ENCODE data around the gene CAT. TPM values are rescaled to one million over a fixed set of nuclear protein-coding genes. Genes with fewer than 3 reads are reported as not detected.

CAT gene
- total RNA-seq, 2 experiments from 2014 or later: 29.6 to 31.4 TPM

GRCh38 chr11:34521265-34521664, 82.5 kb downstream of the CAT start:
- CTCF ChIA-PET: no interaction called here
- POLR2A ChIA-PET: no interaction called here

More at GRCh38 chr11:34521265-34521664, 82.5 kb downstream of the CAT start:
- no peaks in the 10 kb centered on the region for H3K27me3 Mint-ChIP-seq
- H3K36me3 Mint-ChIP-seq: no peaks in the 10 kb centered on the region
- no peaks in the 10 kb centered on the region for H3K4me1 Mint-ChIP-seq (ENCODE audit: low read depth)
- no peak for DNase-seq
- H3K27ac Mint-ChIP-seq: no peak overlapping the region
- H3K9me3 Mint-ChIP-seq: no peaks in the 10 kb centered on the region
- H3K4me3 Mint-ChIP-seq: no peak overlapping the region
- intact Hi-C loops (cut with micrococcal nuclease): no loop called here

Other genes starting within 250 kb of the CAT start
- gene ABTB2, start 80.9 kb upstream of the CAT start, total RNA-seq: 1 to 10 TPM; 1.8 to 1.9 TPM
- gene ELF5, start 74.9 kb downstream of the CAT start, total RNA-seq: not detected
- gene EHF, start 182.2 kb downstream of the CAT start, total RNA-seq: not detected